Measurements from ENCODE around the gene FOXO3. TPM values are rescaled to one million over a fixed set of nuclear protein-coding genes. Genes with fewer than 3 reads are reported as not detected.

FOXO3 gene
- total and polyA plus RNA-seq, 2 experiments from 2014 or later: 19.7 to 36.6 TPM

DNA sequence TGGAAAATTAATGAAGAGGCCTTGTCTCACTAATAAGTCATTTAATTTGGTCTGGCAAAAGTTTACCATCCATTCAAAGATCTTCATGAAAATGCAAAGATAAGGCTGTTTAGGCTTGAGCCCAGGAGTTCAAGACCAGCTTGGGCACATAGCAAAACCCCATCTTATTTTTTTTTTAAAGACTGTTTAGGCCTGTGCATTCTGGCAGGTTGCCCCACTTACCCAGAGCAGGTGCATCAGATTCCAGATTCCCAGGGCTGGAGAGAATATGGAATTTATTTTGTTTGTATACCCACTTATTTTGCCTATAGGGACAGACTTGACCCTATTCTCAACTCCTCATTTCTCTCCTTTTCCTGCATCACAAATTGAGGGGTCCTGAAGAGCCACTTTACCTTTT is 5.7 kb downstream of the FOXO3 start:
- in situ Hi-C loops (cut with MboI): no loop called here

DNA sequence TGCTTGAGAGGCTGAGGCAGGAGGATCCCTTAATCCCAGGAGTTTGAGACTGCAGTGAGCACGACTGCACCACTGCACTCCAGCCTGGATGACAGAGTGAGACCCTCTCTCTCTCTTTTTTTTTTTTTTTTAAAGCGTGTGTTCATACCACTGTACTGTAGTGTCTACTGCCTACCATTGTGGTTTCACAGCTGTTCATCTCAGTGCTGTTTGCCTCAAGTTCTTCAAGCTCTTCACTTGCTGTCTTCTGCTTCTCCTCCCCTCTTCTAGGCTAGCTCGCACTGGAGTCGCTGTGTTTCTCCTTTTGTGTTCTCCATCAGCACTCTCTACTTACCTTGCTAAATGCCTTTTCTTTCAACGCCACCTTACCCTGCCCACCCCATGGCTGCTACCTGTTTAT is 7.4 kb downstream of the FOXO3 start:
- no peaks in the 10 kb centered on the region for H3K27me3 ChIP-seq (replicated peaks; ENCODE audit: insufficient read depth)
- no peaks in the 10 kb centered on the region for H3K9me3 ChIP-seq (ENCODE audit: low read depth)
- in situ Hi-C loops (cut with MboI): no loop called here
- H3K36me3 ChIP-seq (ENCODE audit: low read depth): peaks cover 18% of the 10 kb centered on the region
- no peak overlapping the region for H3K9ac ChIP-seq
- no peak overlapping the region for H3K4me2 ChIP-seq (ENCODE audit: unreplicated experiment)
- no peak overlapping the region for H3K27ac ChIP-seq
- no peak for TF ChIP-seq EZH2 (IDR thresholded peaks at IDR 0.05; ENCODE audit: insufficient read depth, poor library complexity, severe bottlenecking)
- no peak for TF ChIP-seq EZH2phosphoT487 (IDR thresholded peaks at IDR 0.05; ENCODE audit: insufficient read depth, low read depth)
- H3K9me2 ChIP-seq (ENCODE audit: insufficient read depth): no peaks in the 10 kb centered on the region
- peaks cover 20% of the 10 kb centered on the region for H4K20me1 ChIP-seq (ENCODE audit: insufficient read depth)
- H3K4me1 ChIP-seq (ENCODE audit: insufficient read depth): peaks cover 38% of the 10 kb centered on the region
- DNase-seq: no peak
- H3K4me3 ChIP-seq: no peak overlapping the region
- 98% methylated on average over 5 of the region's 5 CpGs for WGBS, 2 experiments (ENCODE audit: low coverage in 1 of 2, low lambda C conversion rate in 2 of 2, missing lambda C conversion rate in 2 of 2)
- no peak overlapping the region for H2AFZ ChIP-seq
- H3K79me2 ChIP-seq (ENCODE audit: insufficient read depth): peaks cover 94% of the 10 kb centered on the region
- H3F3A ChIP-seq (ENCODE audit: insufficient read depth): peaks cover 70% of the 10 kb centered on the region

More for the DNA sequence above, 5.7 kb downstream of the FOXO3 start:
- H3K79me2 ChIP-seq (ENCODE audit: insufficient read depth): peaks cover 93% of the 10 kb centered on the region
- no peaks in the 10 kb centered on the region for H3K9me3 ChIP-seq (ENCODE audit: low read depth)
- TF ChIP-seq EZH2 (IDR thresholded peaks at IDR 0.05; ENCODE audit: insufficient read depth, poor library complexity, severe bottlenecking) (no peak), EZH2phosphoT487 (IDR thresholded peaks at IDR 0.05; ENCODE audit: insufficient read depth, low read depth) (no peak)
- peaks cover 18% of the 10 kb centered on the region for H3K36me3 ChIP-seq (ENCODE audit: low read depth)
- H4K20me1 ChIP-seq (ENCODE audit: insufficient read depth): peaks cover 20% of the 10 kb centered on the region
- H3K9me2 ChIP-seq (ENCODE audit: insufficient read depth): no peaks in the 10 kb centered on the region
- H2AFZ ChIP-seq: no peak overlapping the region
- H3K27ac ChIP-seq: peak overlapping the region; percentile 77
- peak overlapping the region; percentile 57 for H3K4me3 ChIP-seq
- DNase-seq: no peak
- H3K9ac ChIP-seq: peak overlapping the region; percentile 58
- H3K4me2 ChIP-seq (ENCODE audit: unreplicated experiment): peak overlapping the region; percentile 79
- H3K4me1 ChIP-seq (ENCODE audit: insufficient read depth): peaks cover 42% of the 10 kb centered on the region
- peaks cover 72% of the 10 kb centered on the region for H3F3A ChIP-seq (ENCODE audit: insufficient read depth)
- H3K27me3 ChIP-seq (replicated peaks; ENCODE audit: insufficient read depth): no peaks in the 10 kb centered on the region

GRCh38 chr6:108568551-108569305 is 8.0 kb downstream of the FOXO3 start:
- Histone ChIP-seq H3K27me3 (replicated peaks; ENCODE audit: insufficient read depth) (no peaks in the 10 kb centered on the region), H3F3A (ENCODE audit: insufficient read depth) (peaks cover 64% of the 10 kb centered on the region), H3K9me2 (ENCODE audit: insufficient read depth) (no peaks in the 10 kb centered on the region), H3K79me2 (ENCODE audit: insufficient read depth) (peaks cover 95% of the 10 kb centered on the region), H3K36me3 (ENCODE audit: low read depth) (peaks cover 18% of the 10 kb centered on the region), H3K4me2 (ENCODE audit: unreplicated experiment) (no peak overlapping the region), H3K4me3 (no peak overlapping the region), H3K27ac (no peak overlapping the region), H3K9me3 (ENCODE audit: low read depth) (no peaks in the 10 kb centered on the region), H4K20me1 (ENCODE audit: insufficient read depth) (peaks cover 20% of the 10 kb centered on the region), H2AFZ (no peak overlapping the region), H3K4me1 (ENCODE audit: insufficient read depth) (peaks cover 33% of the 10 kb centered on the region), H3K9ac (no peak overlapping the region)
- no peak for DNase-seq
- TF ChIP-seq EZH2 (IDR thresholded peaks at IDR 0.05; ENCODE audit: insufficient read depth, poor library complexity, severe bottlenecking) (no peak), EZH2phosphoT487 (IDR thresholded peaks at IDR 0.05; ENCODE audit: insufficient read depth, low read depth) (no peak)
- in situ Hi-C loops (cut with MboI): no loop called here
- WGBS, 2 experiments (ENCODE audit: low coverage in 1 of 2, low lambda C conversion rate in 2 of 2, missing lambda C conversion rate in 2 of 2): 82 to 95% methylated on average over 3 of the region's 3 CpGs

- peaks cover 99% of the 10 kb centered on the region for H3K79me2 ChIP-seq (ENCODE audit: insufficient read depth)
- H2AFZ ChIP-seq: no peak overlapping the region
- no peaks in the 10 kb centered on the region for H3K9me3 ChIP-seq (ENCODE audit: low read depth)
- H3K36me3 ChIP-seq (ENCODE audit: low read depth): peaks cover 18% of the 10 kb centered on the region
- no peak overlapping the region for H3K27ac ChIP-seq
- H4K20me1 ChIP-seq (ENCODE audit: insufficient read depth): peaks cover 20% of the 10 kb centered on the region
- peak; percentile 22 for DNase-seq
- peaks cover 47% of the 10 kb centered on the region for H3F3A ChIP-seq (ENCODE audit: insufficient read depth)
- no peak for TF ChIP-seq EZH2 (IDR thresholded peaks at IDR 0.05; ENCODE audit: insufficient read depth, poor library complexity, severe bottlenecking)
- in situ Hi-C loops (cut with MboI): no loop called here
- H3K27me3 ChIP-seq (replicated peaks; ENCODE audit: insufficient read depth): no peaks in the 10 kb centered on the region
- peaks cover 17% of the 10 kb centered on the region for H3K4me1 ChIP-seq (ENCODE audit: insufficient read depth)
- H3K9ac ChIP-seq: no peak overlapping the region
- no peaks in the 10 kb centered on the region for H3K9me2 ChIP-seq (ENCODE audit: insufficient read depth)
- H3K4me2 ChIP-seq (ENCODE audit: unreplicated experiment): no peak overlapping the region
- H3K4me3 ChIP-seq: no peak overlapping the region
- WGBS, 2 experiments (ENCODE audit: low coverage in 1 of 2, low lambda C conversion rate in 2 of 2, missing lambda C conversion rate in 2 of 2): 91 to 97% methylated on average over 1 of the region's 1 CpG
These were observed 9.8 kb downstream of the FOXO3 start for GRCh38 chr6:108570517-108570916.

Data from GM23248 (cell line).